GM19025 (cell line): ENCODE data around the gene UCHL3.

ENCODE experiments used
- ATAC-seq: cut with Tn5 transposase; IDR thresholded peaks from one replicate; pipeline ENCODE4 v1.9.1; 2021; ENCODE audit warnings: mild to moderate bottlenecking, low read depth, moderate library complexity; ENCODE audit not compliant: unreplicated experiment

UCHL3 gene

GRCh38 chr13:75618308-75618707 lies 68.7 kb downstream of the UCHL3 start:
- no peak for ATAC-seq

- ATAC-seq = no peak
Observed at GRCh38 chr13:75620020-75620419, 70.4 kb downstream of the UCHL3 start.

- ATAC-seq = no peak
Observed at GRCh38 chr13:75621147-75621546, 71.6 kb downstream of the UCHL3 start.

- ATAC-seq = no peak
Observed at GRCh38 chr13:75628801-75629200, 79.2 kb downstream of the UCHL3 start.

GRCh38 chr13:75633285-75633684 lies 83.7 kb downstream of the UCHL3 start:
- no peak for ATAC-seq

GRCh38 chr13:75635101-75635827 lies 85.7 kb downstream of the UCHL3 start:
- no peak for ATAC-seq

- peak; percentile 52 for ATAC-seq
Observed at GRCh38 chr13:75635828-75636435, 86.3 kb downstream of the UCHL3 start, which contains the start of gene LMO7. TSS of gene LMO7 (plus strand) at chr13:75636330. CDS start at chr13:75636658, 328 bp downstream.

GRCh38 chr13:75636436-75637180 lies 87.0 kb downstream of the UCHL3 start:
- ATAC-seq = peak; percentile 46

- no peak for ATAC-seq
Observed at GRCh38 chr13:75637181-75637750, 87.7 kb downstream of the UCHL3 start.

- no peak for ATAC-seq
Observed at GRCh38 chr13:75639454-75639853, 89.9 kb downstream of the UCHL3 start.

- ATAC-seq = no peak
Observed at GRCh38 chr13:75641026-75641425, 91.4 kb downstream of the UCHL3 start.

GRCh38 chr13:75643182-75643581 lies 93.6 kb downstream of the UCHL3 start:
- no peak for ATAC-seq

GRCh38 chr13:75643693-75644092 lies 94.1 kb downstream of the UCHL3 start:
- ATAC-seq = no peak

GRCh38 chr13:75645141-75645540 lies 95.5 kb downstream of the UCHL3 start:
- no peak for ATAC-seq

- ATAC-seq = peak; percentile 81
Observed at GRCh38 chr13:75647126-75647784, 97.7 kb downstream of the UCHL3 start.

- ATAC-seq = no peak
Observed at GRCh38 chr13:75648446-75648845, 98.9 kb downstream of the UCHL3 start.

GRCh38 chr13:75651013-75651412 lies 101.4 kb downstream of the UCHL3 start:
- ATAC-seq = no peak

GRCh38 chr13:75652726-75653125 lies 103.1 kb downstream of the UCHL3 start:
- ATAC-seq = no peak
